Fibroblast of upper back skin (primary cell): ENCODE measurements around the gene RGS7.
"Not testable (repeated sequence)": the region's sequence is repeated elsewhere in the genome, so short reads cannot be mapped to it uniquely, and the experiment has no call there.

Experiments
- DNase-seq: peaks from one replicate; pipeline ENCODE4 v3.0.0-alpha.2; 2013

Gene RGS7

GRCh38 chr1:240967070-240967724 is 389.8 kb downstream of the RGS7 start:
- DNase-seq = no peak

- no peak for DNase-seq
Observed at GRCh38 chr1:240965581-240966091, 391.4 kb downstream of the RGS7 start.

GRCh38 chr1:240962086-240962485 is 394.9 kb downstream of the RGS7 start:
- DNase-seq = no peak

- no peak for DNase-seq
Observed at GRCh38 chr1:240956424-240956823, 400.6 kb downstream of the RGS7 start.

GRCh38 chr1:240956020-240956419 is 401.0 kb downstream of the RGS7 start:
- no peak for DNase-seq

- no peak for DNase-seq
Observed at GRCh38 chr1:240947438-240948224, 409.4 kb downstream of the RGS7 start.

GRCh38 chr1:240946926-240947325 is 410.1 kb downstream of the RGS7 start:
- peak; percentile 54 for DNase-seq

GRCh38 chr1:240942901-240943300 is 414.1 kb downstream of the RGS7 start:
- no peak for DNase-seq

GRCh38 chr1:240941701-240942370 is 415.2 kb downstream of the RGS7 start:
- no peak for DNase-seq

GRCh38 chr1:240936911-240937668 is 419.9 kb downstream of the RGS7 start:
- no peak for DNase-seq

GRCh38 chr1:240935920-240936319 is 421.1 kb downstream of the RGS7 start:
- DNase-seq = no peak

GRCh38 chr1:240931031-240931430 is 426.0 kb downstream of the RGS7 start:
- no peak for DNase-seq

GRCh38 chr1:240928265-240928664 is 428.7 kb downstream of the RGS7 start:
- no peak for DNase-seq

- no peak for DNase-seq
Observed at GRCh38 chr1:240927821-240928220, 429.2 kb downstream of the RGS7 start.

GRCh38 chr1:240925273-240925672 is 431.7 kb downstream of the RGS7 start:
- no peak for DNase-seq

GRCh38 chr1:240917976-240918375 is 439.0 kb downstream of the RGS7 start:
- no peak for DNase-seq

- no peak for DNase-seq
Observed at GRCh38 chr1:240914506-240914905, 442.5 kb downstream of the RGS7 start.

- no peak for DNase-seq
Observed at GRCh38 chr1:240912821-240913220, 444.2 kb downstream of the RGS7 start.

- no peak for DNase-seq
Observed at GRCh38 chr1:240909701-240910457, 447.1 kb downstream of the RGS7 start.

GRCh38 chr1:240906477-240906876 is 450.5 kb downstream of the RGS7 start:
- DNase-seq = no peak

- no peak for DNase-seq
Observed at GRCh38 chr1:240905225-240905765, 451.7 kb downstream of the RGS7 start.

GRCh38 chr1:240895424-240895823 is 461.6 kb downstream of the RGS7 start:
- DNase-seq = not testable (repeated sequence)
